HUES64 (cell line): ENCODE measurements around the gene CLCN4.

Experiments
- H3K27ac ChIP-seq: 2 replicates; pipeline ENCODE4 v1.7.0; 2013; ENCODE audit warnings: low read depth, low read length, inconsistent platforms
- H3K27me3 ChIP-seq: 2 replicates; pipeline ENCODE4 v1.6.1; 2013; ENCODE audit warnings: mild to moderate bottlenecking, low read length; ENCODE audit not compliant: insufficient read depth
- H3K36me3 ChIP-seq: 2 replicates; pipeline ENCODE4 v1.6.1; 2013; ENCODE audit warnings: mild to moderate bottlenecking, low read length; ENCODE audit not compliant: insufficient read depth
- H3K4me1 ChIP-seq: 2 replicates; pipeline ENCODE4 v1.6.1; 2013; ENCODE audit warnings: mild to moderate bottlenecking, low read length, moderate library complexity; ENCODE audit not compliant: insufficient read depth
- H3K4me3 ChIP-seq: 2 replicates; pipeline ENCODE4 v1.5.1; 2013; ENCODE audit warnings: mild to moderate bottlenecking, low read length, moderate library complexity
- H3K9ac ChIP-seq: 2 replicates; pipeline ENCODE4 v1.6.1; 2013; ENCODE audit warnings: mild to moderate bottlenecking, low read depth, low read length
- H3K9me3 ChIP-seq: 2 replicates; pipeline ENCODE4 v1.6.1; 2013; ENCODE audit warnings: low read depth, low read length; ENCODE audit not compliant: insufficient read depth
- WGBS: fragments of 150-250, 120-280 bp; methylation state at CpG from one replicate; pipeline ENCODE4 v1.1.7; 2013; ENCODE audit warnings: missing lambda C conversion rate; 5-methylcytosine and 5-hydroxymethylcytosine counted together

Gene CLCN4

GRCh38 chrX:10117864-10118377 lies 38.9 kb upstream of the CLCN4 start:
- Histone ChIP-seq H3K4me1 (no peaks in the 10 kb centered on the region), H3K27me3 (no peaks in the 10 kb centered on the region), H3K4me3 (no peak overlapping the region), H3K36me3 (peaks cover 48% of the 10 kb centered on the region), H3K9ac (no peak overlapping the region), H3K9me3 (peaks cover 31% of the 10 kb centered on the region), H3K27ac (no peak overlapping the region)
- WGBS = 97% methylated on average over 8 of the region's 9 CpGs

DNA sequence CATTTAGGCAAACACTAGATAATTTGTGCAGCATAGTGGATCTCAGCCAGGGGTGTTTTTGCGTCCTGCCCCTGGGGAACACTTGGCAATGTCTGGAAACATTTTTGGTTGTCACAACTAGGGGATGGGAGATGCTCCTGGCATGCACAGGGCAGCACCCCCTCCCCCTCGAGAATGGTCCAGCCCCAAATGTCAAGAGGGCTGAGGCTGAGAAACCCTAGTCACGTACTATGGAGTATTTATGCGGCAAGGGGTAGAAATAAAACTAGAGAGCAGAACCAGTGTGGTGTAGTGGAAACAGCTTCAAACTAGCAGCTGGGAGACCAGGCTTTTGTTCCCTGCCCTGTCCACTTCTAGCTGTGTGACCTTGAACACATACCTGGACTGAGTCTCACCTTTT lies 38.2 kb upstream of the CLCN4 start:
- no peak overlapping the region for H3K27ac ChIP-seq
- WGBS = 99% methylated on average over 4 of the region's 4 CpGs
- H3K36me3 ChIP-seq = peaks cover 48% of the 10 kb centered on the region

DNA sequence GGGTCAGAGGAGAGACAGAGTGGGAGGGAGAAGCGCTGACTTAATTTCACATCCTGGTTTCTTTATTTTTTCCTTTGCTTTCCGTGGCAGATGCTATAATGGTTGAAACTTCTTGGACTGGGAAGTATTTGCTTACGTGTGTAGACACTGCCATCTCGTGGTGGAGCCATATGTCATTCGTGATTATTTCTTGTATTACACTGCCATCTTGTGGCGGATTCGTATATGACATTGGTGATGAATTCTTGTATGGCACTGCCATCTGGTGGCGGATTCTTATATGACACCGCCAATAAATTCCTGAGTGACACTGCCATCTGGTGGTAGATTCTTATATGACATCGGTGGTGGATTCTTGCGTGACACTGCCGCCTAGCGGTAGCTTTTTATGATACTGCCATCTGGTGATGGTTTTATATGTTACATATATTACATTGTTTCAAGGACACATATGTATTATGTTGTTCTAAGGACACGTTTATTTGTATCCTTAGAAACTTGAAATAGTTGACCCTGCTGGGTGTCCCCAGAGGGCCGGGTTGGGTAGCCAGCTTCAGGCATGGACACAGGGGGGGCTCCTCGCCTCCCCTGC lies 37.3 kb upstream of the CLCN4 start:
- no peaks in the 10 kb centered on the region for H3K4me1 ChIP-seq
- H3K4me3 ChIP-seq = no peak overlapping the region
- peaks cover 31% of the 10 kb centered on the region for H3K9me3 ChIP-seq
- H3K27ac ChIP-seq = no peak overlapping the region
- peaks cover 48% of the 10 kb centered on the region for H3K36me3 ChIP-seq
- no peak overlapping the region for H3K9ac ChIP-seq
- 19% methylated on average over 15 of the region's 16 CpGs for WGBS
- no peaks in the 10 kb centered on the region for H3K27me3 ChIP-seq

More for the DNA sequence above, 38.2 kb upstream of the CLCN4 start:
- Histone ChIP-seq H3K9ac (no peak overlapping the region), H3K4me1 (no peaks in the 10 kb centered on the region), H3K9me3 (peaks cover 31% of the 10 kb centered on the region), H3K27me3 (no peaks in the 10 kb centered on the region), H3K4me3 (no peak overlapping the region)

DNA sequence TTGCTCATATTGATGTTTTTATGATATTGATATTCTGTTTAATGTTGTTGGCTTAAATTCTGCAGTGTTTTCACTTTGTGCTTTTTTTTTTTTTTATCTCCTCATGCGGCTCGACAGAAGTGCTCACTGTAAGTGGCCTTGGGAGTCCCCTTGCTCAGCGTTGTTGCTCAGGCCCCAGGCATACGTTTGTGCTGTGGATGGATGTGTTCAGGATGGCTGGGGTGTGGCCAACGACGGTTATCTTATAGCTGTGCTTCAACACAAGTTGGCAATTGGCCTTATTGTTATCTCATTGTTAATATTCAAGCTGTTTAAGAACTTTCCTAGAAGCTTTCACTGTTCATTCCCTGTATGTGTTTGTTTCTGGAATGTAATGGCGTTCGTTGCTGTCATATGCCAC lies 36.4 kb upstream of the CLCN4 start:
- no peak overlapping the region for H3K4me3 ChIP-seq
- H3K36me3 ChIP-seq = peaks cover 46% of the 10 kb centered on the region
- H3K27me3 ChIP-seq = no peaks in the 10 kb centered on the region
- H3K9me3 ChIP-seq = peaks cover 31% of the 10 kb centered on the region
- 99% methylated on average over 8 of the region's 8 CpGs for WGBS
- no peaks in the 10 kb centered on the region for H3K4me1 ChIP-seq
- H3K27ac ChIP-seq = no peak overlapping the region
- H3K9ac ChIP-seq = no peak overlapping the region

GRCh38 chrX:10120828-10121227 lies 35.9 kb upstream of the CLCN4 start:
- 98% methylated on average over 7 of the region's 7 CpGs for WGBS
- Histone ChIP-seq H3K4me1 (no peaks in the 10 kb centered on the region), H3K36me3 (peaks cover 46% of the 10 kb centered on the region), H3K27ac (no peak overlapping the region), H3K27me3 (no peaks in the 10 kb centered on the region), H3K9me3 (peaks cover 31% of the 10 kb centered on the region), H3K9ac (no peak overlapping the region), H3K4me3 (no peak overlapping the region)

DNA sequence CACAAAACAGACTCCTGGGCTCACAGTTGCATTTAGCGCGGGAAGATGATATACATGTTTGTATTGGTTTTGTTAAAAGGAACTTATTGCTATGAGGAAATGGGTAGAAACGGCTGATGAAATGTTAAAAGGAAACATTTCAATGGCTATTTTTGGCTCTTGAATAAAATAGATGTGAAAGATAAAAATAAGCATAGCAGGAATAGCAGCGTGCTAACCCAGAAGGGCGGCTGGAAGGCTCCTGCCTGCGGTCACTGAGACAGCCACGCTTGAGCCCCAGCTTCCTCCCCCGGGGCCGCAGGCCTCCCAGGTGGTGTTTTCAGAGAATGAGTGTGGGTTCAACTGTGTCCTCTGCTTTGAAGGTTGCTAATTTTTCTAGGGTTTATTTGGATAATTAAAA lies 35.0 kb upstream of the CLCN4 start:
- H3K36me3 ChIP-seq = peaks cover 40% of the 10 kb centered on the region
- H3K9ac ChIP-seq = no peak overlapping the region
- no peaks in the 10 kb centered on the region for H3K27me3 ChIP-seq
- no peaks in the 10 kb centered on the region for H3K4me1 ChIP-seq
- 98% methylated on average over 9 of the region's 9 CpGs for WGBS
- H3K4me3 ChIP-seq = no peak overlapping the region
- H3K9me3 ChIP-seq = peaks cover 31% of the 10 kb centered on the region
- H3K27ac ChIP-seq = no peak overlapping the region

DNA sequence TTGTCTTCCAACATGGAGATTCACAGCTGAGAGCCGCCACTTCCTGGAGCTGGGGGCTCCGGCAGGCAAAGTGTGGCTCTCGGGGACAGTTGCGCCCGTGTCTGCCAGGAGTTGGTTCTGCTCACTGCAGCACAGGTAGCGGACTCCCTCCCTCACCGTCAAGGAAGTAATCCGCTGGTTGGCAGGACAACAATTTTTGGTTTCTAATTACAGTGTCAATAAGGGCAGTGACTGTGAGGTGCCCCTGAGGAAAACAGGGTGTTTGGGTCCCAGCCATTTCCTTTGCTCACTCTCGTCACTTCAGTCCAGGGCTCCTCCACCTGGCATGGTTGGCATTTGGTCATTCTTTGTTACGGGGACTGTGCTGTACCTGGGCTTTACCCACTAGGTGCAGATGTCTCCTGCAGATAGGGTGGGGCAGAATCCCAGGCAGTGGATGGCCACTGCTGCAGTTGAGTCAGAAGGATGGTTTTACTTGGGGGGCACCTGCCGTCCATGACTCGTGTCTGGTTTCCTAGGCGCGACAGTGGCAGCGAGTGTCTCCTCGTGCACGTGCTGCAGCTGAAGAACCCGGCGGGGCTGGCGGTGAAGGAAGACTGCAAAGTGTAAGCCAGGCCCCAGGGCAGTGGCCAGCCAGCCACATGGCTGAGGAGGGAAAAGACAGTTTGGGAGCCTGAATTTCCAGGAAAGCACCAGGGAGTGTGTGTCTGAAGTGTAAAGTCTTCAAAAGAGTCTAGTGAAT lies 32.1 kb upstream of the CLCN4 start:
- no peaks in the 10 kb centered on the region for H3K27me3 ChIP-seq
- 96% methylated on average over 20 of the region's 20 CpGs for WGBS
- no peaks in the 10 kb centered on the region for H3K4me1 ChIP-seq
- peaks cover 21% of the 10 kb centered on the region for H3K9me3 ChIP-seq
- no peak overlapping the region for H3K4me3 ChIP-seq
- no peak overlapping the region for H3K27ac ChIP-seq
- no peak overlapping the region for H3K9ac ChIP-seq
- H3K36me3 ChIP-seq = peaks cover 28% of the 10 kb centered on the region

GRCh38 chrX:10125248-10125615 lies 31.5 kb upstream of the CLCN4 start:
- WGBS = 97% methylated on average over 13 of the region's 13 CpGs
- H3K4me3 ChIP-seq = no peak overlapping the region
- no peak overlapping the region for H3K27ac ChIP-seq
- H3K27me3 ChIP-seq = no peaks in the 10 kb centered on the region
- H3K36me3 ChIP-seq = peaks cover 26% of the 10 kb centered on the region
- no peak overlapping the region for H3K9ac ChIP-seq
- H3K9me3 ChIP-seq = peaks cover 15% of the 10 kb centered on the region
- H3K4me1 ChIP-seq = no peaks in the 10 kb centered on the region

- Histone ChIP-seq H3K4me3 (no peak overlapping the region), H3K27me3 (no peaks in the 10 kb centered on the region), H3K9ac (no peak overlapping the region), H3K27ac (no peak overlapping the region), H3K4me1 (no peaks in the 10 kb centered on the region), H3K9me3 (peaks cover 7% of the 10 kb centered on the region; the same call in 1 of the 2 replicates), H3K36me3 (peaks cover 25% of the 10 kb centered on the region)
- WGBS = 95% methylated on average over 22 of the region's 23 CpGs
Observed at GRCh38 chrX:10126044-10126443, 30.7 kb upstream of the CLCN4 start.

- Histone ChIP-seq H3K9me3 (no peaks in the 10 kb centered on the region), H3K4me1 (peaks cover 4% of the 10 kb centered on the region; the same call in 1 of the 2 replicates), H3K4me3 (no peak overlapping the region), H3K27ac (no peak overlapping the region), H3K36me3 (peaks cover 21% of the 10 kb centered on the region), H3K9ac (no peak overlapping the region), H3K27me3 (no peaks in the 10 kb centered on the region)
- WGBS = 97% methylated on average over 10 of the region's 10 CpGs
Observed at GRCh38 chrX:10126834-10127233, 29.9 kb upstream of the CLCN4 start.

- H3K27ac ChIP-seq = no peak overlapping the region
- WGBS = 94% methylated on average over 17 of the region's 17 CpGs
- no peaks in the 10 kb centered on the region for H3K9me3 ChIP-seq
- H3K27me3 ChIP-seq = no peaks in the 10 kb centered on the region
- H3K36me3 ChIP-seq = peaks cover 21% of the 10 kb centered on the region
- H3K4me1 ChIP-seq = peaks cover 4% of the 10 kb centered on the region; the same call in 1 of the 2 replicates
- H3K4me3 ChIP-seq = no peak overlapping the region
- no peak overlapping the region for H3K9ac ChIP-seq
Observed at GRCh38 chrX:10128386-10128785, 28.4 kb upstream of the CLCN4 start.
